ENCODE data around the gene NAA11. TPM values are rescaled to one million over a fixed set of nuclear protein-coding genes. Genes with fewer than 3 reads are reported as not detected.

NAA11 gene
- polyA plus RNA-seq, 1 donor = not detected

Other genes with a start within 250 kb of the NAA11 start
- gene GK2, start 82.2 kb upstream of the NAA11 start, polyA plus RNA-seq (ENCODE audit: insufficient read length) = not detected

Data from left kidney (tissue), 1 donor.